A204.1 (cell line): ENCODE results near the gene ZNF324.
"Not testable (repeated sequence)": the region's sequence is repeated elsewhere in the genome, so short reads cannot be mapped to it uniquely, and the experiment has no call there.

Experiments used
- FAIRE-seq: peaks from 2 replicates; lab custom pipeline; 2012; peaks lifted over from hg19 to GRCh38; lab: Jason Lieb, UNC

The ZNF324 gene

GRCh38 chr19:58471736-58472135, 4.9 kb downstream of the ZNF324 start:
- FAIRE-seq, result no peak

GRCh38 chr19:58473775-58474174, 6.9 kb downstream of the ZNF324 start:
- FAIRE-seq, result no peak

- FAIRE-seq, result no peak
Measured at GRCh38 chr19:58474291-58474996, 7.6 kb downstream of the ZNF324 start.

- no peak for FAIRE-seq
Measured at GRCh38 chr19:58474997-58475713, 8.3 kb downstream of the ZNF324 start.

GRCh38 chr19:58475714-58476497, 9.0 kb downstream of the ZNF324 start, which contains the start of gene ZNF446:
TSS of gene ZNF446 (plus strand) at chr19:58476352. CDS start at chr19:58477219, 867 bp downstream.
- FAIRE-seq, result peak; percentile 86

- no peak for FAIRE-seq
Measured at GRCh38 chr19:58476498-58477015, 9.7 kb downstream of the ZNF324 start.

GRCh38 chr19:58477130-58477529, 10.2 kb downstream of the ZNF324 start:
- no peak for FAIRE-seq

GRCh38 chr19:58477871-58478270, 11.0 kb downstream of the ZNF324 start:
- FAIRE-seq, result no peak

- no peak for FAIRE-seq
Measured at GRCh38 chr19:58479303-58479702, 12.4 kb downstream of the ZNF324 start.

GRCh38 chr19:58479736-58480480, 13.0 kb downstream of the ZNF324 start:
- FAIRE-seq, result no peak

- no peak for FAIRE-seq
Measured at GRCh38 chr19:58480481-58480830, 13.6 kb downstream of the ZNF324 start.

- FAIRE-seq, result no peak
Measured at GRCh38 chr19:58480831-58481230, 14.0 kb downstream of the ZNF324 start.

GRCh38 chr19:58482372-58482771, 15.5 kb downstream of the ZNF324 start:
- FAIRE-seq, result no peak

GRCh38 chr19:58483776-58484175, 16.9 kb downstream of the ZNF324 start:
- no peak for FAIRE-seq

GRCh38 chr19:58484349-58484748, 17.5 kb downstream of the ZNF324 start:
- not testable (repeated sequence) for FAIRE-seq

- no peak for FAIRE-seq
Measured at GRCh38 chr19:58491393-58491792, 24.5 kb downstream of the ZNF324 start.

- FAIRE-seq, result no peak
Measured at GRCh38 chr19:58492265-58492664, 25.4 kb downstream of the ZNF324 start.

GRCh38 chr19:58497634-58498170, 30.8 kb downstream of the ZNF324 start:
- FAIRE-seq, result no peak

GRCh38 chr19:58498316-58499020, 31.6 kb downstream of the ZNF324 start:
- FAIRE-seq, result no peak

- no peak for FAIRE-seq
Measured at GRCh38 chr19:58499021-58499927, 32.4 kb downstream of the ZNF324 start.
